Measurements from ENCODE around the gene ERBB2. TPM values are rescaled to one million over a fixed set of nuclear protein-coding genes. Genes with fewer than 3 reads are reported as not detected.

Gene ERBB2
- total and polyA plus RNA-seq, 2 of the 8 experiments (the other 6 are each of a cell fraction or from before 2014, with no cell fraction given): 183 to 394 TPM

GRCh38 chr17:39658346-39658745 is 41.5 kb upstream of the ERBB2 start:
- ChIA-PET POLR2A (ENCODE audit: partially characterized antibody) (interaction anchor here (0.9 to 1.6 kb wide), 3 partner anchors 10 to 30 kb away, joined by 3 to 7 read pairs (median 3); partner anchors contain the start of gene PGAP3), CTCF (ENCODE audit: partially characterized antibody) (interaction anchor here (0.6 to 49.2 kb wide), 6 partner anchors 10 to 108 kb away, joined by 3 to 1885 read pairs (median 8); partner anchors contain the start of genes ERBB2, PGAP3, PNMT and PPP1R1B)
- DNase-seq (ENCODE audit: low read depth in 1 of 2, low spot score in 2 of 2) (no peak), FAIRE-seq (no peak)
- Histone ChIP-seq H2AK5ac (ENCODE audit: low read depth, low read length) (no peak overlapping the region), H2BK12ac (ENCODE audit: low read depth, low read length) (no peak overlapping the region), H2AFZ (ENCODE audit: low read length) (no peak overlapping the region), H3K56ac (replicated peaks; ENCODE audit: insufficient read length, low read depth, low read length) (no peak overlapping the region), H3K4me3 (ENCODE audit: extremely low read depth in 1 of 4, insufficient read depth in 2 of 4, low read depth in 3 of 4, low read length in 4 of 4) (no peak overlapping the region), H3K9me3 (ENCODE audit: insufficient read depth in 2 of 2, low read depth in 1 of 2, low read length in 1 of 2) (no peaks in the 10 kb centered on the region), H4K5ac (ENCODE audit: insufficient read length, low read depth, low read length) (no peak overlapping the region), H3K23me2 (ENCODE audit: low read depth, low read length) (no peaks in the 10 kb centered on the region), H3K27ac (ENCODE audit: low read depth, low read length) (no peak overlapping the region), H3K4ac (replicated peaks; ENCODE audit: insufficient read length, low read depth, low read length) (no peak overlapping the region), H3K9ac (replicated peaks in 1 of 4; ENCODE audit: extremely low read depth in 1 of 4, low read depth in 3 of 4, low read length in 3 of 4) (no peak overlapping the region), H3K27me3 (replicated peaks in 1 of 4; ENCODE audit: control insufficient read depth in 3 of 4, extremely low read depth in 1 of 4, insufficient read depth in 3 of 4, low read length in 3 of 4) (no peaks in the 10 kb centered on the region), H3K79me2 (ENCODE audit: control insufficient read depth in 1 of 2, insufficient read depth in 2 of 2, low read length in 2 of 2) (0 out of 4 replicates have a peak, but pooled peaks cover 0 to 2% of the 10 kb centered on the region in 2 experiments), H3K79me1 (ENCODE audit: low read depth, low read length) (0 out of 2 replicates have a peak, but pooled peaks cover 2% of the 10 kb centered on the region), H3K23ac (ENCODE audit: insufficient read length) (no peak overlapping the region), H4K8ac (ENCODE audit: extremely low read depth, insufficient read depth, low read length) (no peak overlapping the region), H3K14ac (ENCODE audit: insufficient read length) (no peak overlapping the region), H3K36me3 (ENCODE audit: control insufficient read depth in 2 of 4, insufficient read depth in 4 of 4, low read length in 3 of 4) (peaks cover 0 to 9% (median 3%) of the 10 kb centered on the region in 4 experiments; a peak in 3 of 8 replicates), H2BK5ac (ENCODE audit: low read depth, low read length) (no peak overlapping the region), H2BK20ac (ENCODE audit: low read length) (no peak overlapping the region), H3K18ac (ENCODE audit: extremely low read depth, low read length) (no peak overlapping the region; the same call in 1 of the 2 replicates), H3K4me2 (ENCODE audit: insufficient read depth in 1 of 2, low read depth in 2 of 2, low read length in 2 of 2) (no peak overlapping the region), H2BK120ac (replicated peaks; ENCODE audit: low read depth, low read length) (no peak overlapping the region), H4K20me1 (replicated peaks in 1 of 2; ENCODE audit: control insufficient read depth in 1 of 2, insufficient read depth in 2 of 2, low read length in 2 of 2) (peaks cover 0 to 1% of the 10 kb centered on the region in 2 experiments), H3K4me1 (replicated peaks in 1 of 4; ENCODE audit: control insufficient read depth in 3 of 4, insufficient read depth in 4 of 4, low read length in 3 of 4) (peaks cover 0 to 23% (median 17%) of the 10 kb centered on the region in 4 experiments; a peak in 6 of 7 replicates), H2BK15ac (ENCODE audit: low read length) (no peak overlapping the region), H4K91ac (replicated peaks; ENCODE audit: insufficient read length, low read length) (no peak overlapping the region)
- no peak for TF ChIP-seq POLR2A (IDR thresholded peaks at IDR 0.05; ENCODE audit: control extremely low read depth in 1 of 2, low read depth in 2 of 2, low read length in 2 of 2)
- WGBS, 2 experiments (ENCODE audit: extremely low coverage in 1 of 2, insufficient coverage in 1 of 2, insufficient read length in 1 of 2, insufficient replicate concordance in 2 of 2, low coverage in 1 of 2, low lambda C conversion rate in 2 of 2, missing lambda C conversion rate in 1 of 2): 91% methylated on average over 11 of the region's 11 CpGs; no CpG with 5 or more reads in 1 of the 2 experiments
